Measurements from ENCODE around the gene ING5. TPM values are rescaled to one million over a fixed set of nuclear protein-coding genes. Genes with fewer than 3 reads are reported as not detected.

The ING5 gene
- polyA plus RNA-seq, 1 donor = 44.2 TPM

DNA sequence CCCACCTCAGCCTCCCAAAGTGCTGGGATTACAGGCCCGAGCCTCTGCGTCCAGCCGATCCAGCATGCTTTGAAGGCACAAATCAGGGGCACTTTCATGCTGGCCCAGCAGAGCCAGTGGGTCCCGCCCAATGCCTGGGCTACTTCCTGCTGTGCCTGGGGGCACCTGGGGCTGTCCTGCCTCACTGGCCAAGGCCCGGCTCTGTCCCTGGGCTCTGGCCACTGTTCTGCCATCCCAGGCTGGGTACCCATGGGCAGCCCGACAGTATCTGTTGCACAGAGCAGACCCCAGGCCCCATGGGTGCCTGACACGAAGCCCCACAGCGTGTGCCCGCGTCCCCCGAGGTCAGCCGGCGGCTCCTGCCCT lies 68.0 kb downstream of the ING5 start:
- Histone ChIP-seq H3K36me3 (ENCODE audit: control insufficient read depth, insufficient read depth, low read length) (peaks cover 4% of the 10 kb centered on the region), H3K4me1 (ENCODE audit: control insufficient read depth, insufficient read depth, low read length) (peaks cover 21% of the 10 kb centered on the region), H3K27me3 (ENCODE audit: control insufficient read depth, insufficient read depth, low read length) (peaks cover 4% of the 10 kb centered on the region), H3K27ac (ENCODE audit: low read length) (no peak overlapping the region), H3K9me3 (ENCODE audit: control insufficient read depth, low read depth, low read length) (no peaks in the 10 kb centered on the region), H3K4me3 (ENCODE audit: low read length) (no peak overlapping the region)
- no CpG with 5 or more reads among the region's 13 CpGs for WGBS (ENCODE audit: insufficient coverage, low lambda C conversion rate)
- no peak for DNase-seq

GRCh38 chr2:241770185-241770935 lies 68.5 kb downstream of the ING5 start:
- no peak overlapping the region for H3K4me3 ChIP-seq (ENCODE audit: low read length)
- H3K36me3 ChIP-seq (ENCODE audit: control insufficient read depth, insufficient read depth, low read length) = peaks cover 4% of the 10 kb centered on the region
- peaks cover 21% of the 10 kb centered on the region for H3K4me1 ChIP-seq (ENCODE audit: control insufficient read depth, insufficient read depth, low read length)
- no peak overlapping the region for H3K27ac ChIP-seq (ENCODE audit: low read length)
- H3K27me3 ChIP-seq (ENCODE audit: control insufficient read depth, insufficient read depth, low read length) = peaks cover 4% of the 10 kb centered on the region
- WGBS (ENCODE audit: insufficient coverage, low lambda C conversion rate) = no CpG with 5 or more reads among the region's 27 CpGs
- DNase-seq = peak in 1 of 2 donors; percentile 26
- no peaks in the 10 kb centered on the region for H3K9me3 ChIP-seq (ENCODE audit: control insufficient read depth, low read depth, low read length)

GRCh38 chr2:241770936-241771285 lies 69.1 kb downstream of the ING5 start:
- Histone ChIP-seq H3K4me1 (ENCODE audit: control insufficient read depth, insufficient read depth, low read length) (peaks cover 21% of the 10 kb centered on the region), H3K4me3 (ENCODE audit: low read length) (no peak overlapping the region), H3K9me3 (ENCODE audit: control insufficient read depth, low read depth, low read length) (no peaks in the 10 kb centered on the region), H3K36me3 (ENCODE audit: control insufficient read depth, insufficient read depth, low read length) (peaks cover 4% of the 10 kb centered on the region), H3K27ac (ENCODE audit: low read length) (no peak overlapping the region), H3K27me3 (ENCODE audit: control insufficient read depth, insufficient read depth, low read length) (peaks cover 4% of the 10 kb centered on the region)
- DNase-seq = no peak
- WGBS (ENCODE audit: insufficient coverage, low lambda C conversion rate) = no CpG with 5 or more reads among the region's 12 CpGs

DNA sequence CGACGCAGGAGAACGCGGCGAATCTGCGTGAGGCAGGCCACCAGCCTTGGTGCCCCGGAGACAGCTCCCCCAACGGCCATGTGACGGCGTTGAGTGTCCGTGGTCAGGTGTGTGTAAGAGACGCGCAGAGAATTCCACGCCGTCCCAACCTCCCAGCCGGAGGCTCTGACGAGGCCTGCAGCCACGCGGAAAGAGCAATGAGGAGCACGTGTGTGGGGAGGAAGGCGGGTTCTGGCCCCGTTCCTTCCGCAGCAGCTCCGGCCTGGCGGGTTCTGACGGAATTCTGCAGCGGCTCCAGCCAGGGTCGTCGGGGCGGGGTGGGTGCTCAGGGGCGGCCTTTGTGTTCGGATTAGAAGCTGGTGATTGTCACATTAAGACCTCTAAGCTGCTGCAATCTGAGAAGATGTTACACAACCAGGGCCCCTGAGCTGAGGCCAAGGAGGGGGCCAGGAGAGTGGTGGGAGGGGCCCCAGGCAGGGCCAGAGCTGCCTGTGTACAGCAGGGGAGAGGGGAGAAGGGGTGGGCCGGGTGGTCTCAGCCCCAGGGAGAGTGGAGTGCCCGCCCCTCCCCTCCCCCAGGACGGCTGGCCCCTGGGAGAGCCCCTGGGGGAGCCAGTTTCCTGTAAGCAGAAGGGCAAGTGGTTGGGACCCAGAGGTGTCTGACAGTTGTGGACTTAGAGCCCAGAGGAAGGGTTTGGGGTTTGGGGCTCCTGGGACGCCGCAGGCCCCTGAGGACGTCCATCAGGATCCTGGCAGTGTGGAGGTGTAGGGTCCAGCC lies 69.6 kb downstream of the ING5 start:
- DNase-seq = peak in 1 of 2 donors; percentile 45
- peaks cover 21% of the 10 kb centered on the region for H3K4me1 ChIP-seq (ENCODE audit: control insufficient read depth, insufficient read depth, low read length)
- peaks cover 4% of the 10 kb centered on the region for H3K36me3 ChIP-seq (ENCODE audit: control insufficient read depth, insufficient read depth, low read length)
- H3K27me3 ChIP-seq (ENCODE audit: control insufficient read depth, insufficient read depth, low read length) = peaks cover 4% of the 10 kb centered on the region
- H3K9me3 ChIP-seq (ENCODE audit: control insufficient read depth, low read depth, low read length) = no peaks in the 10 kb centered on the region
- no peak overlapping the region for H3K4me3 ChIP-seq (ENCODE audit: low read length)
- no peak overlapping the region for H3K27ac ChIP-seq (ENCODE audit: low read length)
- no CpG with 5 or more reads among the region's 38 CpGs for WGBS (ENCODE audit: insufficient coverage, low lambda C conversion rate)

DNA sequence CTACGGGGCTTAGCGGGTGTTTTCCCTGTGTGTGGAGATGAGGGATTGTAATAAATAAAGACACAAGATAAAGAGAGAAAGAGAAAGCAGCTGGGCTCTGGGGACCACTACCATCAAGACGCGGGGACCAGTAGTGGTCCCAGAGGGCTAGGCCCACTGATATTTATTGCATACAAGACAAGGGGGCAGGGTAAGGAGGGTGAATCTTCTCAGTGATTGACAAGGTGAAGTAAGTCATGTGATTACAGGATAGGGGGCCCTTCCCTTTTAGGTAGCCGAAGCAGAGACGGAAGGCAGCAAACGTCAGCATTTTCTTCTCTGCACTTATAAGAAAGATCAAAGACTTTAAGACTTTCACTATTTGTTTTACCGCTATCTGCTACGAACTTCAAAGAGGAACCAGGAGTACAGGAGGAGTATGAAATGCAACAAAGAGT lies 70.2 kb downstream of the ING5 start:
- Histone ChIP-seq H3K27ac (ENCODE audit: low read length) (no peak overlapping the region), H3K4me3 (ENCODE audit: low read length) (no peak overlapping the region), H3K4me1 (ENCODE audit: control insufficient read depth, insufficient read depth, low read length) (peaks cover 21% of the 10 kb centered on the region), H3K9me3 (ENCODE audit: control insufficient read depth, low read depth, low read length) (no peaks in the 10 kb centered on the region), H3K27me3 (ENCODE audit: control insufficient read depth, insufficient read depth, low read length) (peaks cover 4% of the 10 kb centered on the region), H3K36me3 (ENCODE audit: control insufficient read depth, insufficient read depth, low read length) (peaks cover 4% of the 10 kb centered on the region)
- peak in 1 of 2 donors; percentile 29 for DNase-seq
- no CpG with 5 or more reads among the region's 9 CpGs for WGBS (ENCODE audit: insufficient coverage, low lambda C conversion rate)

GRCh38 chr2:241773511-241774418 lies 71.9 kb downstream of the ING5 start:
- Histone ChIP-seq H3K27me3 (ENCODE audit: control insufficient read depth, insufficient read depth, low read length) (peaks cover 4% of the 10 kb centered on the region), H3K27ac (ENCODE audit: low read length) (no peak overlapping the region), H3K4me3 (ENCODE audit: low read length) (no peak overlapping the region), H3K9me3 (ENCODE audit: control insufficient read depth, low read depth, low read length) (no peaks in the 10 kb centered on the region), H3K4me1 (ENCODE audit: control insufficient read depth, insufficient read depth, low read length) (peaks cover 21% of the 10 kb centered on the region), H3K36me3 (ENCODE audit: control insufficient read depth, insufficient read depth, low read length) (no peaks in the 10 kb centered on the region)
- no CpG with 5 or more reads among the region's 29 CpGs for WGBS (ENCODE audit: insufficient coverage, low lambda C conversion rate)
- DNase-seq = no peak

- H3K27me3 ChIP-seq (ENCODE audit: control insufficient read depth, insufficient read depth, low read length) = peaks cover 4% of the 10 kb centered on the region
- no peaks in the 10 kb centered on the region for H3K9me3 ChIP-seq (ENCODE audit: control insufficient read depth, low read depth, low read length)
- DNase-seq = no peak
- H3K4me3 ChIP-seq (ENCODE audit: low read length) = no peak overlapping the region
- peaks cover 21% of the 10 kb centered on the region for H3K4me1 ChIP-seq (ENCODE audit: control insufficient read depth, insufficient read depth, low read length)
- no CpG with 5 or more reads among the region's 40 CpGs for WGBS (ENCODE audit: insufficient coverage, low lambda C conversion rate)
- H3K36me3 ChIP-seq (ENCODE audit: control insufficient read depth, insufficient read depth, low read length) = no peaks in the 10 kb centered on the region
- H3K27ac ChIP-seq (ENCODE audit: low read length) = no peak overlapping the region
Measured at GRCh38 chr2:241774419-241775222, 72.8 kb downstream of the ING5 start.

GRCh38 chr2:241775223-241776177 lies 73.7 kb downstream of the ING5 start:
- Histone ChIP-seq H3K27me3 (ENCODE audit: control insufficient read depth, insufficient read depth, low read length) (peaks cover 4% of the 10 kb centered on the region), H3K4me3 (ENCODE audit: low read length) (no peak overlapping the region), H3K9me3 (ENCODE audit: control insufficient read depth, low read depth, low read length) (no peaks in the 10 kb centered on the region), H3K27ac (ENCODE audit: low read length) (no peak overlapping the region), H3K36me3 (ENCODE audit: control insufficient read depth, insufficient read depth, low read length) (no peaks in the 10 kb centered on the region), H3K4me1 (ENCODE audit: control insufficient read depth, insufficient read depth, low read length) (peaks cover 20% of the 10 kb centered on the region)
- no peak for DNase-seq
- WGBS (ENCODE audit: insufficient coverage, low lambda C conversion rate) = no CpG with 5 or more reads among the region's 34 CpGs

Measured in large intestine (tissue), 3 donors.